ENCODE data around the gene TCF7L2. TPM values are rescaled to one million over a fixed set of nuclear protein-coding genes. Genes with fewer than 3 reads are reported as not detected.

TCF7L2 gene
- total RNA-seq, 1 experiment from 2014 or later, result 14.8 TPM

DNA sequence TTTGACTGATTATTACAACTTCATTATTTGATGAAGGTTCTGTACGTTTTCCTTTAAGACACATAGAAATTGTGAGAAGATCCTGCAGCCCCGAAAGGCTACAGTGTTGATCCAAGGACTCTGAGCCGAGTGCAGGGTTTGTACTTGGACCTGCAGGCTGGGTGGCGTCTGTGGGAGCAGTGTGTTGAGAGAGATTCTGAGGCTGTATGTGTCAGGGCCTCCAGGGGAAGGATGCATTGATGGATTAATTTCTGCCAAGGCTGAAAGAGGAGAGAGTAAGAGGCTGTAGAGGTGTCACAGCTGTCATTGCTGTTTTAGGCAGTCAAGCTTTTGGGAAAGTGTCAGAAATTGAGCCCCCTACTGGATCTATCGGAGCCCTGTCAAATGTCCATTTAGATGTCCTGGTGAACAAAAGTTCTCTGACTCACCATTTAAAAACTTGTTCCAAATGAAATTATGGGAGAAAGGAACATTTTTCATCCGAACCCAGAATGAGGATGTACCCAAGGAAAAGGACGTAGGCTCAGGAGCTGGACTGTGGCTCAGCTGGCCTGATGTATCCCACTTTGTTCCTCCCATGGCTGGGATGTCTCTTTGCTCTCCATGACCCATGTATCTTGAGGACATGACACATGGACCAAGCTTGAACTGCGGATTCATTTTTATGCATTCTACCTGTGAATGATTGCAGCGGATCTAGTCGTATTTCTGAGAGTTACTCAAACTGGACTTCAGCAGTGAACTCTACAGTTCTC is 102.2 kb downstream of the TCF7L2 start:
- BruUV-seq (replicated peaks), result no TSS peak
- intact Hi-C loops (cut with micrococcal nuclease; ENCODE audit: unreplicated experiment), result no loop called here
- no peaks in the 10 kb centered on the region for H3K36me3 ChIP-seq (ENCODE audit: low read depth)
- peaks cover 10% of the 10 kb centered on the region for H3K79me2 ChIP-seq (ENCODE audit: low read depth)
- no peaks in the 10 kb centered on the region for H3K9me3 ChIP-seq (ENCODE audit: insufficient read depth, low read depth)
- H3K4me2 ChIP-seq, result no peak overlapping the region
- H3K27ac ChIP-seq, result no peak overlapping the region
- CTCF ChIA-PET, result no interaction called here
- H4K20me1 ChIP-seq (ENCODE audit: insufficient read depth), result no peaks in the 10 kb centered on the region
- peaks cover 11% of the 10 kb centered on the region; the same call in 1 of the 2 replicates for H3K4me1 ChIP-seq (replicated peaks; ENCODE audit: insufficient read depth)
- no peaks in the 10 kb centered on the region for H3K27me3 ChIP-seq (ENCODE audit: insufficient read depth, low read depth)
- H2AFZ ChIP-seq, result no peak overlapping the region
- TF ChIP-seq EZH2 (IDR thresholded peaks at IDR 0.05; ENCODE audit: low read depth), result no peak
- TF ChIP-seq, protein P1, sequence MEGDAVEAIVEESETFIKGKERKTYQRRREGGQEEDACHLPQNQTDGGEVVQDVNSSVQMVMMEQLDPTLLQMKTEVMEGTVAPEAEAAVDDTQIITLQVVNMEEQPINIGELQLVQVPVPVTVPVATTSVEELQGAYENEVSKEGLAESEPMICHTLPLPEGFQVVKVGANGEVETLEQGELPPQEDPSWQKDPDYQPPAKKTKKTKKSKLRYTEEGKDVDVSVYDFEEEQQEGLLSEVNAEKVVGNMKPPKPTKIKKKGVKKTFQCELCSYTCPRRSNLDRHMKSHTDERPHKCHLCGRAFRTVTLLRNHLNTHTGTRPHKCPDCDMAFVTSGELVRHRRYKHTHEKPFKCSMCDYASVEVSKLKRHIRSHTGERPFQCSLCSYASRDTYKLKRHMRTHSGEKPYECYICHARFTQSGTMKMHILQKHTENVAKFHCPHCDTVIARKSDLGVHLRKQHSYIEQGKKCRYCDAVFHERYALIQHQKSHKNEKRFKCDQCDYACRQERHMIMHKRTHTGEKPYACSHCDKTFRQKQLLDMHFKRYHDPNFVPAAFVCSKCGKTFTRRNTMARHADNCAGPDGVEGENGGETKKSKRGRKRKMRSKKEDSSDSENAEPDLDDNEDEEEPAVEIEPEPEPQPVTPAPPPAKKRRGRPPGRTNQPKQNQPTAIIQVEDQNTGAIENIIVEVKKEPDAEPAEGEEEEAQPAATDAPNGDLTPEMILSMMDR (conservative IDR thresholded peaks at IDR 0.05), result 0 out of 2 replicates have a peak, but pooled peaks have one; percentile 17
- H3F3A ChIP-seq (ENCODE audit: insufficient read depth, low read depth), result no peaks in the 10 kb centered on the region
- POLR2A ChIA-PET (ENCODE audit: unreplicated experiment), result interaction anchor here (0.7 kb wide), 1 partner anchor 92 kb away, joined by 6 read pairs; no protein-coding TSS in a partner anchor
- no peaks in the 10 kb centered on the region for H3K9me2 ChIP-seq (ENCODE audit: insufficient read depth)
- no peak for DNase-seq
- H3K4me3 ChIP-seq, result no peak overlapping the region

GRCh38 chr10:113053091-113053490 is 103.0 kb downstream of the TCF7L2 start:
- H3K9me2 ChIP-seq (ENCODE audit: insufficient read depth), result no peaks in the 10 kb centered on the region
- no peaks in the 10 kb centered on the region for H3K27me3 ChIP-seq (ENCODE audit: insufficient read depth, low read depth)
- H4K20me1 ChIP-seq (ENCODE audit: insufficient read depth), result no peaks in the 10 kb centered on the region
- intact Hi-C loops (cut with micrococcal nuclease; ENCODE audit: unreplicated experiment), result no loop called here
- TF ChIP-seq EZH2 (IDR thresholded peaks at IDR 0.05; ENCODE audit: low read depth), result no peak
- TF ChIP-seq, protein P1 (conservative IDR thresholded peaks at IDR 0.05), result no peak
- H3K27ac ChIP-seq, result no peak overlapping the region
- peaks cover 10% of the 10 kb centered on the region for H3K79me2 ChIP-seq (ENCODE audit: low read depth)
- no peak overlapping the region for H3K4me2 ChIP-seq
- no peak overlapping the region for H2AFZ ChIP-seq
- H3K9me3 ChIP-seq (ENCODE audit: insufficient read depth, low read depth), result no peaks in the 10 kb centered on the region
- ChIA-PET CTCF (no interaction called here), POLR2A (ENCODE audit: unreplicated experiment) (no interaction called here)
- DNase-seq, result no peak
- H3K4me3 ChIP-seq, result no peak overlapping the region
- no peaks in the 10 kb centered on the region for H3F3A ChIP-seq (ENCODE audit: insufficient read depth, low read depth)
- H3K36me3 ChIP-seq (ENCODE audit: low read depth), result no peaks in the 10 kb centered on the region
- no TSS peak for BruUV-seq (replicated peaks)
- H3K4me1 ChIP-seq (replicated peaks; ENCODE audit: insufficient read depth), result peaks cover 11% of the 10 kb centered on the region; the same call in 1 of the 2 replicates

DNA sequence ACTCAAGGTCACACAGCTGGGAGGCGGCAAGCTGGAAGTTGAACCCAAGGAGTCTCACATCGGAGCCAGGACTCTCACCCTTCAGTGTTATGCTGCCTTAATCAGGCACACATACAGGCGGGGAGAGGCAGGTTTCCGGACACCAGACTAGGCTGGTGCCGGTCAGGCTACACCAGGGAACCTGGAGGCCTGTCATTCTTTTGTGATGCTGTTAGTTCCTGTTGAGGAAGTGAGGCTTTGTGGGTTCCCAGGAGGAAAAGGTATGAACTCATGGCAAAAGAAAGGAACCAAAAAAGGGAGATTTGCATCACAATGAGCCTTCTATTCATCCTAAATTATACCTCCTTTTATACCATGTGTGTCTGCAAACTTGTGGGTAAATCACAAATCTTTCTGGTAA is 103.8 kb downstream of the TCF7L2 start:
- peaks cover 11% of the 10 kb centered on the region; the same call in 1 of the 2 replicates for H3K4me1 ChIP-seq (replicated peaks; ENCODE audit: insufficient read depth)
- H3K27me3 ChIP-seq (ENCODE audit: insufficient read depth, low read depth), result no peaks in the 10 kb centered on the region
- no peak for DNase-seq
- H3F3A ChIP-seq (ENCODE audit: insufficient read depth, low read depth), result no peaks in the 10 kb centered on the region
- no peak overlapping the region for H3K4me2 ChIP-seq
- no peaks in the 10 kb centered on the region for H3K36me3 ChIP-seq (ENCODE audit: low read depth)
- H4K20me1 ChIP-seq (ENCODE audit: insufficient read depth), result no peaks in the 10 kb centered on the region
- TF ChIP-seq, protein P1 (conservative IDR thresholded peaks at IDR 0.05), result no peak
- TF ChIP-seq EZH2 (IDR thresholded peaks at IDR 0.05; ENCODE audit: low read depth), result no peak
- H3K27ac ChIP-seq, result no peak overlapping the region
- BruUV-seq (replicated peaks), result no TSS peak
- H3K79me2 ChIP-seq (ENCODE audit: low read depth), result peaks cover 10% of the 10 kb centered on the region
- intact Hi-C loops (cut with micrococcal nuclease; ENCODE audit: unreplicated experiment), result no loop called here
- H3K9me2 ChIP-seq (ENCODE audit: insufficient read depth), result no peaks in the 10 kb centered on the region
- H3K4me3 ChIP-seq, result no peak overlapping the region
- H2AFZ ChIP-seq, result no peak overlapping the region
- ChIA-PET CTCF (no interaction called here), POLR2A (ENCODE audit: unreplicated experiment) (no interaction called here)
- H3K9me3 ChIP-seq (ENCODE audit: insufficient read depth, low read depth), result no peaks in the 10 kb centered on the region
